CD8-positive, alpha-beta memory T cell (primary cell): ENCODE results near the gene OPA1. TPM values are rescaled to one million over a fixed set of nuclear protein-coding genes. Genes with fewer than 3 reads are reported as not detected.
A peak's percentile ranks its signal among the peaks of the same experiment; 100 is the strongest.

Source experiments
- CTCF ChIA-PET: fragments of 350-600 bp; sonication (Branson Sonifier 250); formaldehyde crosslinking; loops from one replicate; lab custom pipeline; 2021; ENCODE audit warnings: antibody characterized with exemption; lab: Charles Lee
- POLR2A ChIA-PET: fragments of 350-600 bp; sonication (Branson Sonifier 250); formaldehyde crosslinking; loops from one replicate; lab custom pipeline; 2021; ENCODE audit warnings: antibody characterized with exemption; lab: Charles Lee
- DNase-seq, 5 donors: peaks; one replicate each; pipeline versions ENCODE4 v3.0.0 to v3.0.0-alpha.2; 2020 to 2022; ENCODE audit warnings: mixed read lengths in 1 of 5
- H3K27ac ChIP-seq: one replicate; pipeline ENCODE4 v1.7.0; 2013; ENCODE audit warnings: low read depth, mild to moderate bottlenecking, low read length, moderate library complexity
- H3K27me3 ChIP-seq: 2 replicates; pipeline ENCODE4 v1.7.0; 2013; ENCODE audit warnings: low read length, mild to moderate bottlenecking; ENCODE audit not compliant: insufficient read depth, poor library complexity, severe bottlenecking
- H3K36me3 ChIP-seq: 2 replicates; pipeline ENCODE4 v1.7.0; 2013; ENCODE audit warnings: mild to moderate bottlenecking, low read length, moderate library complexity; ENCODE audit not compliant: insufficient read depth
- H3K4me1 ChIP-seq: 2 replicates; pipeline ENCODE4 v1.7.0; 2013; ENCODE audit warnings: mild to moderate bottlenecking, low read length, moderate library complexity; ENCODE audit not compliant: insufficient read depth
- H3K4me3 ChIP-seq: 2 replicates; pipeline ENCODE4 v1.7.0; 2013; ENCODE audit warnings: mild to moderate bottlenecking, low read length
- H3K9me3 ChIP-seq: 2 replicates; pipeline ENCODE4 v1.7.0; 2013; ENCODE audit warnings: mild to moderate bottlenecking, low read length
- H3K27ac Mint-ChIP-seq, 8 donors: one replicate each; pipeline ENCODE4 v1.8.0; 2020 to 2021; ENCODE audit warnings: mixed read lengths in 8 of 8, mild to moderate bottlenecking in 6 of 8, inconsistent platforms in 3 of 8, moderate library complexity in 3 of 8
- H3K27me3 Mint-ChIP-seq, 2 donors: one replicate each; pipeline ENCODE4 v1.8.0; 2020 to 2021; ENCODE audit warnings: mixed read lengths in 2 of 2, mild to moderate bottlenecking in 1 of 2, moderate library complexity in 1 of 2
- H3K36me3 Mint-ChIP-seq, 3 donors: one replicate each; pipeline ENCODE4 v1.8.0; 2020 to 2021; ENCODE audit warnings: mixed read lengths in 3 of 3, inconsistent platforms in 1 of 3, mild to moderate bottlenecking in 1 of 3
- H3K4me1 Mint-ChIP-seq, 3 donors: one replicate each; pipeline ENCODE4 v1.8.0; 2020 to 2021; ENCODE audit warnings: mixed read lengths in 3 of 3, inconsistent platforms in 1 of 3, mild to moderate bottlenecking in 1 of 3
- H3K4me3 Mint-ChIP-seq, 7 donors: one replicate each; pipeline ENCODE4 v1.8.0; 2020 to 2021; ENCODE audit warnings: mixed read lengths in 7 of 7, mild to moderate bottlenecking in 6 of 7, moderate library complexity in 4 of 7, inconsistent platforms in 2 of 7
- H3K9me3 Mint-ChIP-seq, 5 donors: one replicate each; pipeline ENCODE4 v1.8.0; 2020 to 2022; ENCODE audit warnings: mixed read lengths in 5 of 5, mild to moderate bottlenecking in 3 of 5, moderate library complexity in 2 of 5, inconsistent platforms in 1 of 5
- polyA plus RNA-seq: library from polyadenylated mRNA; unstranded; fragments of 300-500 nt; fragmentation: Illumina TruSeq; gene quantifications from one replicate; pipeline ENCODE4 v1.2.3, GENCODE V29; 2021
- total RNA-seq, 2 experiments: library from RNA; stranded (reverse); gene quantifications; one replicate each; pipeline ENCODE4 v1.2.3, GENCODE V29; 2021

Gene OPA1
- total and polyA plus RNA-seq, 3 experiments from 2014 or later = 25.4 to 93.7 (median 86.1) TPM

DNA sequence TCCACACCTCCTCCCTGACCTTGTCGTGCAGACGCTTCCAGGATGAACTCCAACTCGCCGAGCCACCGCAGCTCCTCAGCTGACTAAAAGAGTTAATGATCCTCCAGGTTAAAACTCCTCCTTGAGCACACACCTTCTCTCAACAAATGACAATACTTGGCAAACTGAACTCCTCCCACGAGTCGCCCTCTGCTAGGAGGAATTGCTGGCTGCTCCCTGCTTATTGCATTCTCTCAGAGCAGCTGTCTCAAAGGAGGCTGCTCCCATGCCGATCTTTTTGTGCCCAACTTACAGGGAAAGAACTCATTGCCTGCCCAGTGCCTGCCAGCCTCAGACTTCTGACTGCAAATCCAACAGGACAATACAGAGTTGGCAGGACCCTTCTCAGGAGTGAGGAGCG, 38.2 kb upstream of the OPA1 start, which contains the start of gene ATP13A4:
Gene ATP13A4, minus strand, starts transcription at position 85 of the 400 bp plus-strand sequence. CDS start 96 bp downstream, outside the sequence.
- Histone ChIP-seq H3K4me3 (no peak within 1 kb of the TSS), H3K27ac (no peak within 1 kb of the TSS), H3K9me3 (no peaks in the 10 kb centered on the region), H3K4me1 (no peaks in the 10 kb centered on the region), H3K36me3 (no peaks in the 10 kb centered on the region), H3K27me3 (no peaks in the 10 kb centered on the region)
- no peaks in the 10 kb centered on the region for H3K9me3 Mint-ChIP-seq
- POLR2A ChIA-PET = no interaction called here
- peak within 1 kb of the TSS in 1 of 8 donors; percentile 31 for H3K27ac Mint-ChIP-seq
- H3K4me3 Mint-ChIP-seq = no peak within 1 kb of the TSS
- no peak for DNase-seq
- peaks cover 0 to 2% (median 0%) of the 10 kb centered on the region in 3 donors for H3K36me3 Mint-ChIP-seq
- H3K4me1 Mint-ChIP-seq = no peaks in the 10 kb centered on the region
- CTCF ChIA-PET = no interaction called here
- H3K27me3 Mint-ChIP-seq = peaks cover 0 to 2% of the 10 kb centered on the region in 2 donors

DNA sequence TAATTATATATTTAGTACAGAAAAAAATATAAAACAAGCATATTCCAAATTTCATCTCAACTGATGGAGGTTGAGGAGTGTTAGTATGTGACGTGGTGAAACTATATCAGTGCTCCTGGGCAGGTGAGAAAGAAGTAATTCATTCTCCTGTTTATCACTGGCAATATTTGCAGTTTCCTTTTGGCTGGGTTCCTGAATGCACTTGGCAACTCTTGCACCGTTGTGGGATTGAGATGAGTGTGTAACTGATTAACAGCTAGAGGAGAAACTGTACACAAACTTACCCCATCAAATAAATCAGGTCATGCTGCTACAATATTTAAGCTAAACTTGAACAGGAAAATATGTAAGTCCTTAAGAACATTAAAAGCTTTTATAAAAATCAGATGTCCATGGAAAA, 36.2 kb upstream of the OPA1 start:
- Mint-ChIP-seq H3K36me3 (no peaks in the 10 kb centered on the region), H3K9me3 (no peaks in the 10 kb centered on the region), H3K4me1 (no peaks in the 10 kb centered on the region), H3K27ac (no peak overlapping the region), H3K4me3 (no peak overlapping the region), H3K27me3 (peaks cover 0 to 2% of the 10 kb centered on the region in 2 donors)
- Histone ChIP-seq H3K9me3 (no peaks in the 10 kb centered on the region), H3K36me3 (no peaks in the 10 kb centered on the region), H3K27ac (no peak overlapping the region), H3K27me3 (no peaks in the 10 kb centered on the region), H3K4me1 (no peaks in the 10 kb centered on the region), H3K4me3 (no peak overlapping the region)
- DNase-seq = no peak
- ChIA-PET CTCF (no interaction called here), POLR2A (no interaction called here)

DNA sequence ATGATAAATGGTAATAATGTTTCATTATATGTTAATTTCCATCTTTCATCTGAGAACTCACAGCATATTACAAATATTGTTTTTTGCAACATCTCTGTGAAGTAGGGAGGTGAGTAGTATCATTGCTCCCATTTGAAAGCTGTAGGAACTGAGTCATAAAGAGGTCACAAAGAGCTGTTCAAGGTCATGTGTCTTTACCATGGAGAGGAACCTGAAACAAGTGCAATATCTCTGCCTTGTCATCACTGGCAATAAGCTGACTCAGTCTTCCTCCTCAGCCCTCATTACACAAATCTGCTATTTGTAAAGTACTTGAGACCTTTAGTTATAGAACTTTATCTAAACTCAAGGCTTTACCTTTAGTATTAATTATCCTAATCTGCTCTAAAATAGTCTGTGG, 33.9 kb upstream of the OPA1 start:
- CTCF ChIA-PET = no interaction called here
- POLR2A ChIA-PET = no interaction called here
- no peaks in the 10 kb centered on the region for H3K36me3 Mint-ChIP-seq

DNA sequence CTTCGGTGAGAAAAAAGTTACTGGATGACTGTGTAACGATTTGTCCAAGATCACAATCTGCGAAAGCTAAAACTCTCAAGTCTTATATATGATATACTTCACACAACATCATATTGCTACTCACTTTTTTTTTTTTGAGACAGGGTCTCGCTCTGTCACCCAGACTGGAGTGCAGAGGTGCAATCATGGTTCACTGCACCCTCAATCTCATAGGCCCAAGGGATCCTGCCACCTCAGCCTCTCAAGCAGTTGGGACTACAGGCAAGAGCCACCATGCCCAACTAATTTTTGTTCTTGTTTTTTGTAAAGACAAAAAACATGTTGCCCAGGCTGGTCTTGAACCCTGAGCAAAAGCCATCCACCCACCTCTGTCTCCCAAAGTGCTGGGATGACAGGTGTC, 32.9 kb upstream of the OPA1 start:
- no peaks in the 10 kb centered on the region for H3K27me3 ChIP-seq
- H3K36me3 ChIP-seq = no peaks in the 10 kb centered on the region
- H3K9me3 Mint-ChIP-seq = no peaks in the 10 kb centered on the region
- H3K27ac ChIP-seq = no peak overlapping the region
- H3K4me1 Mint-ChIP-seq = no peaks in the 10 kb centered on the region
- H3K4me1 ChIP-seq = no peaks in the 10 kb centered on the region
- no peak for DNase-seq
- H3K27ac Mint-ChIP-seq = no peak overlapping the region
- no peaks in the 10 kb centered on the region for H3K9me3 ChIP-seq
- no peak overlapping the region for H3K4me3 Mint-ChIP-seq
- H3K36me3 Mint-ChIP-seq = no peaks in the 10 kb centered on the region
- H3K27me3 Mint-ChIP-seq = peaks cover 0 to 1% of the 10 kb centered on the region in 2 donors
- no peak overlapping the region for H3K4me3 ChIP-seq
- ChIA-PET CTCF (no interaction called here), POLR2A (no interaction called here)

More for the DNA sequence above, 33.9 kb upstream of the OPA1 start:
- Mint-ChIP-seq H3K4me3 (no peak overlapping the region), H3K27ac (no peak overlapping the region), H3K9me3 (no peaks in the 10 kb centered on the region), H3K27me3 (peaks cover 0 to 1% of the 10 kb centered on the region in 2 donors), H3K4me1 (no peaks in the 10 kb centered on the region)
- Histone ChIP-seq H3K9me3 (no peaks in the 10 kb centered on the region), H3K4me3 (no peak overlapping the region), H3K27me3 (no peaks in the 10 kb centered on the region), H3K27ac (no peak overlapping the region), H3K4me1 (no peaks in the 10 kb centered on the region), H3K36me3 (no peaks in the 10 kb centered on the region)
- no peak for DNase-seq

DNA sequence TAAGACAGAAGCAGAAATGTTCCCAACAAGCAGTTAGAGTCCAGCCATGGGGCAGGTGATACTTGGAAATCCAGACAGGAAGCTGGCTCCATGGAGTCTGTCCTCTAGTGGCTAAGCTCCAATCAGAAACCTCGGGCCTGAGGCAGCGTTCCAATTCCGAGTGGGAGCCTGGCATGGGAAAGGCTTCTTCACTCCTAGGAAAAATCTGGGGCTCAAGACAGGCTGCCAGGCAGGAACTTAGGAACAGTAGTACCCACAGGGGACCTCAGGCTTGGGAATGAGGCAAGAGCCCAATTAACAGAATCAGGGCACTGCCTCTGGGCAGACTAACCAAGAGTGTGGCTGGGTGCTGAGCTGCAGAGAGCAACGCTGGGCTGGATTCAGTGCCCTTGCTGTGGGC, 32.1 kb upstream of the OPA1 start:
- Mint-ChIP-seq H3K27me3 (peaks cover 0 to 3% of the 10 kb centered on the region in 2 donors), H3K27ac (no peak overlapping the region), H3K4me1 (no peaks in the 10 kb centered on the region), H3K36me3 (no peaks in the 10 kb centered on the region), H3K9me3 (no peaks in the 10 kb centered on the region), H3K4me3 (no peak overlapping the region)
- no peaks in the 10 kb centered on the region for H3K27me3 ChIP-seq
- POLR2A ChIA-PET = no interaction called here
- no peaks in the 10 kb centered on the region for H3K9me3 ChIP-seq
- no peak for DNase-seq
- no peak overlapping the region for H3K27ac ChIP-seq
- CTCF ChIA-PET = no interaction called here
- H3K36me3 ChIP-seq = no peaks in the 10 kb centered on the region
- H3K4me3 ChIP-seq = no peak overlapping the region
- no peaks in the 10 kb centered on the region for H3K4me1 ChIP-seq

DNA sequence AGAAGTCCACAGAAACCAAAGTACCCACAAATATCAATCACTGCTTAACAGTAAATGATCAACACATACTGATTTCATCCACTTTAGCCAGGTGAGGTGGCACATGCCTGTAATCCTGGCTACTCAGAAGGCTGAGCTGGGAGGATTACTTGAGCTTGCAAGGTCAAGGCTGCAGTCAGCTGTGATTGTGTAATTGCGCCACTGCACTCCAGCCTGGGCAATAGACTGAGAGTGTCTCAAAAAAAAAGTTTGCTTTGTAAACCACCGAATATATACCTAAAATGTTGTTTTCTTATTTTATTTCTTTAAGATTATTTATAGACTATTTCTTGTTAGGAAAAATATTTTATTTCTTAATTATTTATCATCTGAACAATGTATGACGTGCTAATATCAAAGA, 29.6 kb upstream of the OPA1 start:
- H3K4me1 ChIP-seq = no peaks in the 10 kb centered on the region
- ChIA-PET CTCF (interaction anchor here (1.8 kb wide), 1 partner anchor 9 kb away, joined by 5 read pairs; no protein-coding TSS in a partner anchor), POLR2A (no interaction called here)
- no peaks in the 10 kb centered on the region for H3K36me3 ChIP-seq
- Mint-ChIP-seq H3K27me3 (peaks cover 0 to 3% of the 10 kb centered on the region in 2 donors), H3K9me3 (no peaks in the 10 kb centered on the region), H3K36me3 (no peaks in the 10 kb centered on the region), H3K4me1 (no peaks in the 10 kb centered on the region), H3K27ac (no peak overlapping the region), H3K4me3 (no peak overlapping the region)
- H3K4me3 ChIP-seq = no peak overlapping the region
- no peak for DNase-seq
- H3K27ac ChIP-seq = no peak overlapping the region
- no peaks in the 10 kb centered on the region for H3K9me3 ChIP-seq
- H3K27me3 ChIP-seq = no peaks in the 10 kb centered on the region

DNA sequence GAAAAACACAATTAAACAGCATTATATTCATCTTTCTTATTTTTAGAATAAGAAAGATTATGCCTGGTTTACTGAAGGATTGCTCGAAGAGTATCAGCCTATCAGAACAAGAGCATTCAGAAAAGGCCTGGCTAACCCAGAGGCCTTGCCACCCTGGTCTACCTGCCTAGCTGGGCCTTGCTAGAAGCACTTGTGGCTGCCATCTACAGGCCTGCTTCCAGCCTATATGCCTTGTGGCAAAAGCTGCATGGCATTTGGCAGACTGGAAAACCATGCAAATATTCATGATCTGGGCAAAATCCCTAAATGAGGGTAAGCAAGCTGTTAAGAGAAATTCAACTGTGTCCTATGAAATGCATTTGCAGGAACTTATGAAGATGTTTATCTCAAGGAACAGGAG, 29.0 kb upstream of the OPA1 start:
- Mint-ChIP-seq H3K4me1 (no peaks in the 10 kb centered on the region), H3K9me3 (no peaks in the 10 kb centered on the region), H3K36me3 (no peaks in the 10 kb centered on the region), H3K27ac (no peak overlapping the region), H3K27me3 (peaks cover 0 to 2% of the 10 kb centered on the region in 2 donors), H3K4me3 (no peak overlapping the region)
- no peak overlapping the region for H3K4me3 ChIP-seq
- no peaks in the 10 kb centered on the region for H3K9me3 ChIP-seq
- no peaks in the 10 kb centered on the region for H3K36me3 ChIP-seq
- H3K27ac ChIP-seq = no peak overlapping the region
- H3K27me3 ChIP-seq = no peaks in the 10 kb centered on the region
- no peaks in the 10 kb centered on the region for H3K4me1 ChIP-seq
- ChIA-PET POLR2A (no interaction called here), CTCF (no interaction called here)
- DNase-seq = no peak

DNA sequence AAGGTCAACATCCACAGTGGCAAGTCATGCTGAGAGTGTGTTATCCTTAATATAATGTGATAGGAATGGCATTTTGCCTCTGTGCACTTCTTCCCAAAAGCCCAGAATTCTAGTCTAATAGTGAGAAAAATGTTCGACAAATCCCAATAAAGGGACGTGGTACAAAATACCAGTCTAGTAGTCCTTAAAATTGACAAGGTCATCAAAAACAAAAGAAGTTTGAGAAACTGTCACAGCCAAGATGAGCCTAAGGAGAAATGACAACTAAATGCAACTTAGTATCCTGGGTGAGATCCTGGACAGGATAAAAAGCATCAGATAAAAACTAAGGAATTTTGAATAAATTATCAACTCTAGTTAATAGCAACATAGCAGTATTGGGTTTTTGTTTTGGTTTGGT, 23.9 kb upstream of the OPA1 start:
- Mint-ChIP-seq H3K9me3 (no peaks in the 10 kb centered on the region), H3K4me3 (no peak overlapping the region), H3K27me3 (peaks cover 0 to 2% of the 10 kb centered on the region in 2 donors), H3K27ac (no peak overlapping the region), H3K4me1 (no peaks in the 10 kb centered on the region), H3K36me3 (no peaks in the 10 kb centered on the region)
- no peaks in the 10 kb centered on the region for H3K36me3 ChIP-seq
- H3K27me3 ChIP-seq = no peaks in the 10 kb centered on the region
- H3K4me3 ChIP-seq = no peak overlapping the region
- DNase-seq = no peak
- POLR2A ChIA-PET = no interaction called here
- H3K9me3 ChIP-seq = no peaks in the 10 kb centered on the region
- no peak overlapping the region for H3K27ac ChIP-seq
- H3K4me1 ChIP-seq = no peaks in the 10 kb centered on the region
- CTCF ChIA-PET = no interaction called here
